ENCODE data around the gene TMEM63A.
"Not testable (repeated sequence)": the region's sequence is repeated elsewhere in the genome, so short reads cannot be mapped to it uniquely, and the experiment has no call there.

TMEM63A gene

DNA sequence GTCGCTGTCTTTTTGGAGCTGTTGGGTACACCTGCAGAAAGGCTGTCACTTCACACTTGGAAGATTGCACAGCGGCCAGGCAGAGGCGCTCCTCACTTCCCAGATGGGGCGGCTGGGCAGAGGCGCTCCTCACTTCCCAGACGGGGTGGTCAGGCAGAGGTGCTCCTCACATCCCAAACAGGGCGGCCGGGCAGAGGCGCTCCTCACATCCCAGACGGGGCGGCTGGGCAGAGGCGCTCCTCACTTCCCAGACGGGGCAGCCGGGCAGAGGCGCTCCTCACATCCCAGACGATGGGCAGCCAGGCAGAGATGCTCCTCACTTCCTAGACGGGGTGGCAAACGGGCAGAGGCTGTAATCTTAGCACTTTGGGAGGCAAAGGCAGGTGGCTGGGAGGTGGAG, 86.1 kb downstream of the TMEM63A start:
- not testable (repeated sequence) for DNase-seq (ENCODE audit: low read depth in 3 of 3)

Data from stimulated activated CD4-positive, alpha-beta T cell treated with anti-CD3 and anti-CD28 coated beads, TNF-alpha, amount 100 ng/mL, for 48 hours (primary cell).